IMR-90 (cell line): ENCODE results near the gene AKAP9. TPM values are rescaled to one million over a fixed set of nuclear protein-coding genes. Genes with fewer than 3 reads are reported as not detected.

Experiments used
- ATAC-seq: fragments of 200-7000 bp; cut with Tn5 transposase; 2 replicates; pipeline ENCODE4 v1.9.1; 2020; ENCODE audit warnings: low read depth, mild to moderate bottlenecking, moderate library complexity
- BruUV-seq: library from RNA; stranded (reverse); fragments of 400-500 nt; replicated peaks from 2 replicates; lab custom pipeline; 2021; lab: Mats Ljungman, UMichigan
- CTCF ChIA-PET: fragments of 300-600 bp; formaldehyde crosslinking; extraction: SDS; loops from one replicate; lab custom pipeline; 2021; ENCODE audit warnings: antibody characterized with exemption; lab: Yijun Ruan, JAX
- POLR2A ChIA-PET: fragments of 300-600 bp; sonication (Branson Sonifier 250); formaldehyde crosslinking; loops from one replicate; lab custom pipeline; 2022; ENCODE audit warnings: antibody characterized with exemption; ENCODE audit not compliant: unreplicated experiment; lab: Charles Lee
- DNase-seq: peaks from one replicate; pipeline ENCODE4 v3.0.0; 2013
- H2AFZ ChIP-seq: replicated peaks from 2 replicates; pipeline ENCODE3; 2013; ENCODE audit warnings: low read length, mild to moderate bottlenecking; ENCODE audit not compliant: poor library complexity
- H2AK5ac ChIP-seq: 2 replicates; pipeline ENCODE4 v1.6.1; 2013; ENCODE audit warnings: low read depth, low read length, inconsistent platforms
- H2AK9ac ChIP-seq: replicated peaks from 2 replicates; pipeline ENCODE3; 2013; ENCODE audit warnings: mild to moderate bottlenecking, low read depth, low read length, moderate library complexity; ENCODE audit not compliant: poor library complexity
- H2BK120ac ChIP-seq: 2 replicates; pipeline ENCODE4 v1.6.1; 2013; ENCODE audit warnings: low read depth, low read length, inconsistent platforms
- H2BK15ac ChIP-seq: 3 replicates; pipeline ENCODE4 v1.6.1; 2013; ENCODE audit warnings: low read depth, low read length, inconsistent platforms
- H2BK20ac ChIP-seq: 2 replicates; pipeline ENCODE4 v1.6.1; 2013; ENCODE audit warnings: low read depth, mild to moderate bottlenecking, inconsistent platforms, low read length, moderate library complexity
- H2BK5ac ChIP-seq: 2 replicates; pipeline ENCODE4 v1.6.1; 2013; ENCODE audit warnings: mild to moderate bottlenecking, low read depth, low read length, inconsistent platforms; ENCODE audit not compliant: poor library complexity, severe bottlenecking
- H3K14ac ChIP-seq: replicated peaks from 2 replicates; pipeline ENCODE4 v1.6.1; 2013; ENCODE audit warnings: low read depth, low read length, inconsistent platforms
- H3K18ac ChIP-seq: 2 replicates; pipeline ENCODE4 v1.6.1; 2013; ENCODE audit warnings: low read depth, low read length, control low read depth
- H3K23ac ChIP-seq: 2 replicates; pipeline ENCODE4 v1.6.1; 2013; ENCODE audit warnings: low read depth, low read length, inconsistent platforms
- H3K27ac ChIP-seq: 2 replicates; pipeline ENCODE4 v1.5.1; 2013; ENCODE audit warnings: mild to moderate bottlenecking, control low read depth, low read length; ENCODE audit not compliant: insufficient read depth
- H3K27me3 ChIP-seq: 2 replicates; pipeline ENCODE4 v1.6.1; 2013; ENCODE audit warnings: low read length; ENCODE audit not compliant: control insufficient read depth, insufficient read depth
- H3K36me3 ChIP-seq: 2 replicates; pipeline ENCODE4 v1.6.1; 2013; ENCODE audit warnings: low read length, mixed read lengths; ENCODE audit not compliant: control insufficient read depth, insufficient read depth
- H3K4ac ChIP-seq: 2 replicates; pipeline ENCODE4 v1.6.1; 2013; ENCODE audit warnings: low read depth, low read length, inconsistent platforms
- H3K4me1 ChIP-seq: 2 replicates; pipeline ENCODE4 v1.6.1; 2013; ENCODE audit warnings: low read length, mixed read lengths; ENCODE audit not compliant: control insufficient read depth, insufficient read depth
- H3K4me2 ChIP-seq: 2 replicates; pipeline ENCODE4 v1.6.1; 2013; ENCODE audit warnings: low read depth, mild to moderate bottlenecking, control low read depth, low read length, moderate library complexity
- H3K4me3 ChIP-seq: 2 replicates; pipeline ENCODE4 v1.5.1; 2013; ENCODE audit warnings: low read depth, mild to moderate bottlenecking, control low read depth, low read length, moderate library complexity; ENCODE audit not compliant: insufficient read depth
- H3K56ac ChIP-seq: 2 replicates; pipeline ENCODE4 v1.6.1; 2013; ENCODE audit warnings: low read length, inconsistent platforms; ENCODE audit not compliant: insufficient read depth; ENCODE audit errors: extremely low read depth
- H3K79me1 ChIP-seq, 2 experiments: 2 replicates each; pipeline ENCODE4 v1.6.1; 2013; ENCODE audit warnings: low read length in 2 of 2, inconsistent platforms in 1 of 2, low read depth in 1 of 2
- H3K9ac ChIP-seq: 2 replicates; pipeline ENCODE4 v1.6.1; 2013; ENCODE audit warnings: low read depth, low read length, control low read depth
- H3K9me1 ChIP-seq: 2 replicates; pipeline ENCODE4 v1.6.1; 2013; ENCODE audit warnings: low read length, inconsistent platforms; ENCODE audit not compliant: insufficient read depth
- H3K9me3 ChIP-seq: 2 replicates; pipeline ENCODE4 v1.6.1; 2013; ENCODE audit warnings: low read length; ENCODE audit not compliant: control insufficient read depth, insufficient read depth
- H4K20me1 ChIP-seq: 2 replicates; pipeline ENCODE4 v1.6.1; 2013; ENCODE audit warnings: low read length, inconsistent platforms; ENCODE audit not compliant: insufficient read depth
- H4K5ac ChIP-seq: 2 replicates; pipeline ENCODE4 v1.6.1; 2013; ENCODE audit warnings: mild to moderate bottlenecking, low read depth, low read length, control low read depth
- H4K8ac ChIP-seq, 2 experiments: 2 replicates each; pipeline ENCODE4 v1.6.1; 2013; ENCODE audit warnings: low read depth in 2 of 2, low read length in 2 of 2, control low read depth in 1 of 2, inconsistent platforms in 1 of 2
- H4K91ac ChIP-seq: 2 replicates; pipeline ENCODE4 v1.6.1; 2013; ENCODE audit warnings: low read depth, low read length, inconsistent platforms; ENCODE audit not compliant: insufficient read depth
- BHLHE40 ChIP-seq: fragments of 150-350 bp; IDR thresholded peaks from 2 replicates; pipeline ENCODE4 v1.6.1; 2016; ENCODE audit warnings: mild to moderate bottlenecking, low read depth, low read length
- CEBPB ChIP-seq: IDR thresholded peaks from 2 replicates; pipeline ENCODE4 v1.6.1; 2012; ENCODE audit warnings: low read depth, low read length, improper control_type of control experiment
- FOS ChIP-seq: fragments of 150-350 bp; IDR thresholded peaks from 2 replicates; pipeline ENCODE4 v1.6.1; 2016; ENCODE audit warnings: low read depth, low read length
- MAFK ChIP-seq: IDR thresholded peaks from 2 replicates; pipeline ENCODE4 v1.6.1; 2012; ENCODE audit warnings: low read depth, low read length, improper control_type of control experiment
- SMC3 ChIP-seq: fragments of 150-350 bp; IDR thresholded peaks from 2 replicates; pipeline ENCODE4 v1.6.1; 2016; ENCODE audit warnings: low read depth, mild to moderate bottlenecking, antibody characterized with exemption, low read length, moderate library complexity
- USF2 ChIP-seq: fragments of 150-350 bp; IDR thresholded peaks from 2 replicates; pipeline ENCODE4 v1.6.1; 2017; ENCODE audit warnings: mild to moderate bottlenecking, antibody characterized with exemption, low read length, low read depth
- WGBS, 2 experiments: methylation state at CpG; one replicate each; pipeline versions ENCODE4 v1.1.5 to v1.1.7; 2013; ENCODE audit warnings: missing lambda C conversion rate in 2 of 2; ENCODE audit not compliant: insufficient read length in 1 of 2; ENCODE audit errors: extremely low coverage in 2 of 2; 5-methylcytosine and 5-hydroxymethylcytosine counted together
- dilution Hi-C: fragments of 300-500 bp; cut with HindIII; formaldehyde crosslinking; loops from one replicate; pipeline ENCODE4 v1.14.3; 2018; ENCODE audit warnings: low sequenced_read_pairs; ENCODE audit not compliant: unreplicated experiment
- in situ Hi-C: fragments of 300-500 bp; cut with MboI; formaldehyde crosslinking; loops from 3 replicates; pipeline ENCODE4 v1.14.3; 2019; ENCODE audit warnings: low sequenced_read_pairs, inconsistent platforms, mixed read lengths
- intact Hi-C: fragments of 100-400 bp; cut with micrococcal nuclease; formaldehyde crosslinking; loops from 2 replicates; pipeline ENCODE4 v1.10.0; 2022
- polyA plus RNA-seq, 3 experiments: library from polyadenylated mRNA; depleted of rRNA; stranded (reverse); fragments of >200 nt; gene quantifications; 2 replicates each; pipeline ENCODE4 v1.2.3, GENCODE V29; 2012; ENCODE audit warnings: low replicate concordance in 1 of 3
- total RNA-seq: library from RNA; depleted of rRNA; stranded (reverse); fragments of >200 nt; gene quantifications from 2 replicates; pipeline ENCODE4 v1.2.3, GENCODE V29; 2012

The AKAP9 gene
- total and polyA plus RNA-seq, 2 of the 4 experiments (the other 2 are of a cell fraction), result 9.7 to 25.3 TPM

DNA sequence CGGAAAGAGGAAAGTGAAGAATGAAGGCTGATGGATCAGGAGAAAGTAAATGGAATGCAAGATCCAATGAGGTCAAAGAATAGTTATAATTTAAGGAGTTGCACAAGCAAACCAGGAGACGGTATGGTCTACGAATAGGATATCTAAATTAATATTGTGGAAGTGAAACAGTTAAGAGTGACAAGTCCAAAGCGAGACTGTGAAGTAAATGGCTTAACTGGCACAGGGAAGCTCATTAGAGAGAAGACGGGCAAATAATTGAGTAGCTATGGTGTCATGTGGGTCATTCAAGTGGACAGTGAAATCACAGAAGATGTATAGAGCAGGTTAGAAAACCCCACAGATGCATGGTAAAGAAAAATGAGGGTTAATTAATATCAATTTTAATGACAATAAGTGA is 190.4 kb downstream of the AKAP9 start:
- H3K9me1 ChIP-seq, result no peaks in the 10 kb centered on the region
- no peak overlapping the region for H2AFZ ChIP-seq
- H3K36me3 ChIP-seq, result peaks cover 8% of the 10 kb centered on the region; the same call in 1 of the 2 replicates
- no peak overlapping the region for H3K9ac ChIP-seq
- BruUV-seq, result TSS peak; percentile 9
- 90% methylated on average over 4 of the region's 5 CpGs; no CpG with 5 or more reads in 1 of the 2 experiments for WGBS, 2 experiments
- CTCF ChIA-PET, result no interaction called here
- H3K79me1 ChIP-seq, result peaks cover 6 to 35% of the 10 kb centered on the region in 2 experiments
- in situ Hi-C loops, result no loop called here
- POLR2A ChIA-PET, result interaction anchor here (0.6 kb wide), 1 partner anchor 31 kb away, joined by 3 read pairs; no protein-coding TSS in a partner anchor
- no peak overlapping the region for H2BK20ac ChIP-seq
- H3K18ac ChIP-seq, result no peak overlapping the region
- no peak overlapping the region for H3K4ac ChIP-seq
- H2BK120ac ChIP-seq, result no peak overlapping the region
- no peak overlapping the region for H2BK15ac ChIP-seq
- H4K91ac ChIP-seq, result no peak overlapping the region
- no peak overlapping the region for H4K5ac ChIP-seq
- no peak overlapping the region for H3K14ac ChIP-seq
- no peak overlapping the region for H2AK5ac ChIP-seq
- ATAC-seq, result no peak
- H4K20me1 ChIP-seq, result peaks cover 5% of the 10 kb centered on the region; the same call in 1 of the 2 replicates
- intact Hi-C loops, result loop anchor here (5.0 to 10.0 kb wide), 2 partner anchors 81 to 246 kb away; partner anchors contain the start of gene MTERF1
- H3K4me3 ChIP-seq, result no peak overlapping the region
- no peak for TF ChIP-seq CEBPB
- TF ChIP-seq USF2, result no peak
- TF ChIP-seq MAFK, result no peak
- TF ChIP-seq BHLHE40, result no peak
- no peak for TF ChIP-seq FOS
- no peak for TF ChIP-seq SMC3
- H3K4me1 ChIP-seq, result no peaks in the 10 kb centered on the region
- no peak overlapping the region for H4K8ac ChIP-seq
- no peak overlapping the region for H2BK5ac ChIP-seq
- no peaks in the 10 kb centered on the region for H3K9me3 ChIP-seq
- H3K4me2 ChIP-seq, result no peak overlapping the region
- no peak overlapping the region for H3K27ac ChIP-seq
- no peak for DNase-seq
- dilution Hi-C loops, result no loop called here
- no peak overlapping the region for H3K56ac ChIP-seq
- no peaks in the 10 kb centered on the region for H3K27me3 ChIP-seq
- H2AK9ac ChIP-seq, result no peak overlapping the region
- H3K23ac ChIP-seq, result no peak overlapping the region
